ELF-1 (cell line): ENCODE results near the gene TFPI2.
"Not testable (repeated sequence)": the region's sequence is repeated elsewhere in the genome, so short reads cannot be mapped to it uniquely, and the experiment has no call there.

Source experiments
- DNase-seq: peaks from one replicate; pipeline ENCODE4 v3.0.0-alpha.2; 2016; ENCODE audit warnings: low read depth, low spot score

Gene TFPI2

DNA sequence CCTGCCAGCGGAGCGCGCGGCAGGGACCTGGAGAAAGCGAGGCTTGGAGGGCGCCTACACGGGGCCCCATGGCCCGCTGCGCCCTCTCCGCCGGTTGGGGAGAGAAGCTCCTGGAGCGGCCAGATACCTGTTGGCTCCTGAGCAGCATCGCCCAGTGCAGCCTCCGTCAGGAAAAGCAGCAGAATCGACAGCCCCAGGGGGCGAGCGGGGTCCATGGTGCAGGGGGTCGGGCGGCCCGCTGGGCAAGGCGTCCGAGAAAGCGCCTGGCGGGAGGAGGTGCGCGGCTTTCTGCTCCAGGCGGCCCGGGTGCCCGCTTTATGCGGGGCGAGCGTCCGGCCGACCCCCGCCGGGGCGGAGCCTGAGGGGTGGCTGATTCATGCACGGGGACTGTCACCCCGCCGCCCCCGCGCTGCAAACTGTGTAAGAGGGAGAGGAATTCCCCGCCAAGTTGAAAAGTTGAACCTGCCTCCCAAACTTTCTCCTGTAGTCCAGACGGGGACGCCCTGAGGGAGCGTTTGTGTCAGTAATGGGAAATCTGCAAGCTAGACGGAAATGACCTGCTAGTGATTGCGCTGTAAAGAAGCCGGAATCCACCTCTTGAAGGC, at the start of gene TFPI2:
Gene TFPI2 (minus strand): TSS at position 290 of the 605 bp plus-strand sequence. CDS start 75 bp downstream, at position 215.
- DNase-seq = peak; percentile 77

DNA sequence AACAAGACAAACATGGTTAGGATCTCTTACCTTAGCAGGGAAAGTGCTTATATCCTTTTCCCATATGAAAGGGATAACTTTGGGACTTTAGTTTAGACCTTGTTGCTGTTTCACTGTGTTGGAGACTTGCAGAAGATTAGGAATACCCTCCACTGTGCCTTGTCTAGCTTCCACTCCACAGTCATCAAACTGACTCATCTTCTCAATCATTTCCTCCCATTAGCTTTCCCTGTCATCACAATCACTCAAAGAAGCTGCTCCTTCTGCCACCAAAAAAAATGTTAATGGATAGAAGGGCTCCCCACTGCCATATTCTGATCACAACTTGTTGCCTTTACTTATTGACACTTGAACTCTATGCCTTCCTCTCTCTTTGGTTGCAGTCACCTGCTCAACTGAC, 47.7 kb upstream of the TFPI2 start:
- no peak for DNase-seq

DNA sequence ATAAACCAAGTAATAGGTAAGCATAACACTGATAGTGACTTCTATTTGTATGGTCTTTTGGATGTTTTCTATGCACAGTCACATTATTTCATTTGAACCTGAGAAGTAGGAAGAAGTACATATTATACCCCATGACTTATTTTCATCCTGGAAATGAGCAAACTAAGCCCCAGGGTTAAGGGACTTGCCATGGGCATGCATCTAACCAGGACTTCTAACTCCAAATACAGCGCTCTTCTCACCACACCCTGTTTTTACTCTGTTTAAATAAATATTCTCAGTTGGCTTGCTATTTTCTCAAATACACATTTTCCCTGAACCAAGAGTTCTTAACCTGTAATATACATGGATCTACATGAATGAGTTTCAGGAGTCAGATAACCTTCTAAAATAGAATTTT, 47.3 kb upstream of the TFPI2 start:
- DNase-seq = no peak

GRCh38 chr7:93935102-93935501, 44.5 kb upstream of the TFPI2 start:
- DNase-seq = no peak

GRCh38 chr7:93933156-93933555, 42.6 kb upstream of the TFPI2 start:
- DNase-seq = no peak

DNA sequence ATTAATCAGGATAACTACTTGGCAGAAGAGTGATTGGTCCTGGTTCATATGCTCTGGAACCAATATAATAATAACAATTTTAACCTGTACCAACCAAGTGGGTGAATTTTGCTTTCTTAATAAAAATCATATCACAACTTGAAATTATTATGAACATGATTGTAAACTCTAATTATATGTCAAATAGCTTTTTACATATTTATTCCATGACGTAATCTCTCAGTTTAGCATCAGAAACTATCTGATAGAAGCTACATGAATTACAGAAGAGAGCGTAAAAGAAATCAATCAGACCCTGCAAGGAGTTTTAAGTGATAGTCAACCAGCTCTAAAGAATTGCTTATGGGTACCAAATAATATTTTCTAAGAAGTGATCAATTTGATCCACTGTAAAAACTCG, 41.1 kb upstream of the TFPI2 start:
- DNase-seq = no peak

GRCh38 chr7:93927585-93927984, 37.0 kb upstream of the TFPI2 start:
- no peak for DNase-seq

DNA sequence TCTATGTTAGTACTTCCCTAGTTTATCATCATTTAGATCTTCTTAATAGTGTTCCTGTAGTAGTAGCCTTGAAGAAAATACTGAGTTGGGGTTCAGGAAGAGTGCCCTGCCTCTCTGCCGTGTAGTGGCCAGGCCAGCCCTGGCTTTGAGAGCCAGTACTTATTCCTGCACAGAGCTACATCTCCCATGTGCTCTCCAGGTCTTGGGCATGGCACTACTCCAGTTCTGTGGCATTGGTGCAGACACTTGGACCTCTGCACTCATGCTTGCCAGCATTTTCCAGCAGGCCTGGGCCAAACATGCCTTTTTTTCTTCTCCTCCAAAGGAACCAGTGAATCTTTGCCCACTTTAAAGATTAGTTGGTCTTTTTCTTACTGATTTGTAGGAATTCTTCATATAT, 36.2 kb upstream of the TFPI2 start:
- DNase-seq = no peak

- no peak for DNase-seq
Observed at GRCh38 chr7:93923942-93924341, 33.4 kb upstream of the TFPI2 start.

- no peak for DNase-seq
Observed at GRCh38 chr7:93923296-93923695, 32.7 kb upstream of the TFPI2 start.

- peak; percentile 70 for DNase-seq
Observed at GRCh38 chr7:93921607-93922566, 31.3 kb upstream of the TFPI2 start, which contains the start of gene GNG11. TSS of gene GNG11 (plus strand) at chr7:93921735. CDS start at chr7:93922138, 403 bp downstream.

DNA sequence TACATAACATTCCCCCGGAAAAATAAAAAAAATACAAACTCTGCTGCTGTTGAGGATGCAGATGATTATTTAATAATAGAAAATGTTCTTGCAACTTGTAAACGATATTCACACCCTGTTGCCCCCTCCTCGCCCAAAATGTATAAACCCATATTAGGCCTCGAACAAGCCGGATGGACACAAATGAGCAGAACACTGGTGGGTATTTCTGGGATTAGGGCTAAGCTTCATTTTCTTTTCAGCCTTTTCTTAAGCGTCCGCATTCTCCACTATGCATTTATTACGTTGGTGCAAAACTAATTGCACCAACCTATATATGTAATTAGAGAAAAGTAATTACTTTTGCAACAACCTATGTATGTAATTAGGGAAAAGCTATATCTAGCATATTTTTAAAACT, 30.6 kb upstream of the TFPI2 start:
- no peak for DNase-seq

DNA sequence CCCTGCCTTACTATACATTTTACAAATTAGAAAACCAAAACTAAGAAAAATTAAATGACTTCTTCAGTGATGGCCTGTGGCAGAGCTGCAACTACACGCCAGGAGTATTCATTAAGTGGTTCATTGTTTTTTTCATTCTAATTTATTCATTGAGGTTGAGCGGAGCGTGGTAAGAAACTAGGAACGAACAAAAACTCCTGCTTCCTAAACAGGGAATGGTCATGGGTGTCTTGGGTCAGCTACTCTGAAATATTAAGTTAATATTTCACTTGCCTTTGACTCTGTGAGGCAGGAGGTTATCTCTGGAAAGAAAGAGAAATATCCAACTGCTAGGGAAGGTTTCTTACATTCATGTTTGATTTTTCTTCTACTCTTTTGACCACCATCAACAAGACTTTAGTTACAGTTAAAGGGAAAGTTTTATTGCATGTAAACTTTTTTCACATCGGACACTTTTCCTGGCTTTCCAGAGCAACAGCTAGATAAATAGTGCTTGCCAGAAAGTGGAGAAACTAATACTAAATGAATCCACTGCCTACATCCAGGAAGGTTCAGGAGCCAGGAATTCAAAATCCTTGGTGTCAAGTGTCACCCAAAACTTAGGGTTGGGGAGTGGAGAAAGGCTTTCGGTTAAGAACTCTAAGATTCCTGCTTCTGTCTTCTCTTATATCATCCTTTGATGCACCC, 30.1 kb upstream of the TFPI2 start:
- DNase-seq = no peak

GRCh38 chr7:93916315-93916714, 25.8 kb upstream of the TFPI2 start:
- not testable (repeated sequence) for DNase-seq

DNA sequence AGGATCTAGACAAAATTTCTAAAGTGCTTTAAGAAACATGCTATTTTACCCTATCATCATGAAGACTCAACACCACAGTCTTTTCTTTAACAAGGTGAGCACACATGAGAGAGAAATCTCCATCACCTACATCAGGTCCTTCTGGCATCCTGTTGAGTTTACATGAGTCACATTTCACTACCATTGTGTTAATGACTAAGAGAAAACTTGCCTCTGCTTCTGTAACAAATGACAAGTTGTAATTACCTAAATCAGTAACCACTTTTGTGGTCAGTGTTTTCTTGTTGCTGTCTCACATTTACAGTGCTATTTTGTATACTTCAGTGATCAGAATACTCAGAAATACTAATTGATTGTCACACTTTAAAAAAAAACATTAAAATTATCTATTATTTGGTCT, 25.3 kb upstream of the TFPI2 start:
- not testable (repeated sequence) for DNase-seq

GRCh38 chr7:93915206-93915842, 24.8 kb upstream of the TFPI2 start:
- DNase-seq = not testable (repeated sequence)

- DNase-seq = no peak
Observed at GRCh38 chr7:93914581-93915066, 24.1 kb upstream of the TFPI2 start.

- DNase-seq = no peak
Observed at GRCh38 chr7:93913197-93913596, 22.6 kb upstream of the TFPI2 start.

- not testable (repeated sequence) for DNase-seq
Observed at GRCh38 chr7:93911661-93912060, 21.1 kb upstream of the TFPI2 start.

GRCh38 chr7:93911242-93911641, 20.7 kb upstream of the TFPI2 start:
- not testable (repeated sequence) for DNase-seq
